Vagina (tissue), 2 donors: ENCODE data around the gene MAST4. TPM values are rescaled to one million over a fixed set of nuclear protein-coding genes. Genes with fewer than 3 reads are reported as not detected.

Source experiments
- DNase-seq, 2 donors: peaks; one replicate each; pipeline ENCODE4 v3.0.0-alpha.2; 2017; ENCODE audit errors: extremely low spot score in 2 of 2
- H3K27ac ChIP-seq: fragments of 200-600 bp; sonication (generic); one replicate; pipeline ENCODE4 v1.5.1; 2019
- H3K27me3 ChIP-seq: fragments of 200-600 bp; sonication (generic); one replicate; pipeline ENCODE4 v1.5.1; 2019
- H3K36me3 ChIP-seq, 2 donors: fragments of 200-600 bp; sonication (generic); one replicate each; pipeline ENCODE4 v1.5.1; 2017 to 2019
- H3K4me1 ChIP-seq: fragments of 200-600 bp; sonication (generic); one replicate; pipeline ENCODE4 v1.5.1; 2019
- H3K4me3 ChIP-seq, 2 donors: fragments of 200-600 bp; sonication (generic); 1 replicate in 1 of 2; 2 replicates in 1 of 2; pipeline ENCODE4 v1.5.1; 2016 to 2019
- H3K9me3 ChIP-seq: fragments of 200-600 bp; sonication (generic); one replicate; pipeline ENCODE4 v1.5.1; 2019
- CTCF ChIP-seq, 3 experiments: fragments of 450-650 bp in 2 of 3; fragments of 200-600 bp in 1 of 3; sonication (generic) in 1 of 3; IDR thresholded peaks; one replicate each; pipeline ENCODE4 v1.5.1; 2017 to 2019; ENCODE audit warnings: antibody characterized with exemption in 3 of 3, mild to moderate bottlenecking in 2 of 3, moderate library complexity in 2 of 3
- POLR2A ChIP-seq, 2 donors: fragments of 450-650 bp; IDR thresholded peaks; one replicate each; pipeline ENCODE4 v1.6.1; 2017; ENCODE audit warnings: antibody characterized with exemption in 2 of 2, mild to moderate bottlenecking in 2 of 2, moderate library complexity in 2 of 2
- POLR2AphosphoS5 ChIP-seq, 2 donors: sonication (generic); formaldehyde crosslinking; IDR thresholded peaks; one replicate each; pipeline ENCODE4 v1.9.0; 2017; ENCODE audit warnings: antibody characterized with exemption in 2 of 2, mild to moderate bottlenecking in 2 of 2, low read depth in 1 of 2; ENCODE audit not compliant: insufficient read depth in 1 of 2
- intact Hi-C: fragments of 100-400 bp; cut with DNase I; formaldehyde crosslinking; loops from one replicate; pipeline ENCODE4 v1.15.1; 2023
- total RNA-seq: library from RNA; depleted of rRNA; stranded (reverse); fragments of >200 nt; gene quantifications from one replicate; pipeline ENCODE4 v1.2.3, GENCODE V29; 2016

Gene MAST4
- total RNA-seq, 1 donor from 2014 or later: 85.9 TPM

- no peaks in the 10 kb centered on the region for H3K27me3 ChIP-seq
- TF ChIP-seq CTCF (IDR thresholded peaks at IDR 0.05): no peak
- no peak for TF ChIP-seq POLR2AphosphoS5 (IDR thresholded peaks at IDR 0.05; ENCODE audit: insufficient read depth in 1 of 2, low read depth in 1 of 2)
- no peak for TF ChIP-seq POLR2A (IDR thresholded peaks at IDR 0.05)
- no peak overlapping the region for H3K4me3 ChIP-seq
- no peak overlapping the region for H3K27ac ChIP-seq
- H3K4me1 ChIP-seq: no peaks in the 10 kb centered on the region
- DNase-seq: no peak
- intact Hi-C loops: no loop called here
- no peaks in the 10 kb centered on the region for H3K9me3 ChIP-seq
- no peaks in the 10 kb centered on the region for H3K36me3 ChIP-seq
These were observed 7.0 kb downstream of the MAST4 start for GRCh38 chr5:66603164-66603563.

GRCh38 chr5:66603881-66604280 lies 7.7 kb downstream of the MAST4 start:
- H3K27me3 ChIP-seq: no peaks in the 10 kb centered on the region
- H3K4me1 ChIP-seq: no peaks in the 10 kb centered on the region
- H3K36me3 ChIP-seq: no peaks in the 10 kb centered on the region
- H3K9me3 ChIP-seq: no peaks in the 10 kb centered on the region
- intact Hi-C loops: no loop called here
- H3K27ac ChIP-seq: no peak overlapping the region
- TF ChIP-seq POLR2A (IDR thresholded peaks at IDR 0.05): no peak
- TF ChIP-seq POLR2AphosphoS5 (IDR thresholded peaks at IDR 0.05; ENCODE audit: insufficient read depth in 1 of 2, low read depth in 1 of 2): no peak
- no peak for TF ChIP-seq CTCF (IDR thresholded peaks at IDR 0.05)
- no peak overlapping the region for H3K4me3 ChIP-seq
- DNase-seq: no peak

GRCh38 chr5:66606713-66607112 lies 10.5 kb downstream of the MAST4 start:
- Histone ChIP-seq H3K4me3 (no peak overlapping the region), H3K36me3 (no peaks in the 10 kb centered on the region), H3K27ac (no peak overlapping the region), H3K9me3 (no peaks in the 10 kb centered on the region), H3K4me1 (no peaks in the 10 kb centered on the region), H3K27me3 (no peaks in the 10 kb centered on the region)
- TF ChIP-seq POLR2AphosphoS5 (IDR thresholded peaks at IDR 0.05; ENCODE audit: insufficient read depth in 1 of 2, low read depth in 1 of 2) (no peak), CTCF (IDR thresholded peaks at IDR 0.05) (no peak), POLR2A (IDR thresholded peaks at IDR 0.05) (no peak)
- intact Hi-C loops: no loop called here
- DNase-seq: no peak

- TF ChIP-seq POLR2A (IDR thresholded peaks at IDR 0.05) (no peak), POLR2AphosphoS5 (IDR thresholded peaks at IDR 0.05; ENCODE audit: insufficient read depth in 1 of 2, low read depth in 1 of 2) (no peak), CTCF (IDR thresholded peaks at IDR 0.05) (no peak)
- Histone ChIP-seq H3K4me1 (no peaks in the 10 kb centered on the region), H3K36me3 (no peaks in the 10 kb centered on the region), H3K27ac (no peak overlapping the region), H3K27me3 (no peaks in the 10 kb centered on the region), H3K9me3 (no peaks in the 10 kb centered on the region), H3K4me3 (no peak overlapping the region)
- intact Hi-C loops: no loop called here
- DNase-seq: no peak
These were observed 12.3 kb downstream of the MAST4 start for GRCh38 chr5:66608501-66608900.

GRCh38 chr5:66609615-66610014 lies 13.4 kb downstream of the MAST4 start:
- no peaks in the 10 kb centered on the region for H3K9me3 ChIP-seq
- no peak overlapping the region for H3K4me3 ChIP-seq
- no peaks in the 10 kb centered on the region for H3K36me3 ChIP-seq
- no peak for DNase-seq
- no peaks in the 10 kb centered on the region for H3K27me3 ChIP-seq
- H3K4me1 ChIP-seq: no peaks in the 10 kb centered on the region
- TF ChIP-seq POLR2A (IDR thresholded peaks at IDR 0.05) (no peak), CTCF (IDR thresholded peaks at IDR 0.05) (no peak), POLR2AphosphoS5 (IDR thresholded peaks at IDR 0.05; ENCODE audit: insufficient read depth in 1 of 2, low read depth in 1 of 2) (no peak)
- H3K27ac ChIP-seq: no peak overlapping the region
- intact Hi-C loops: no loop called here
